ENCODE results near the gene PERM1. TPM values are rescaled to one million over a fixed set of nuclear protein-coding genes. Genes with fewer than 3 reads are reported as not detected.

PERM1 gene
- total RNA-seq, 1 donor from 2014 or later: not detected

- Mint-ChIP-seq H3K27me3 (ENCODE audit: unreplicated experiment) (no peaks in the 10 kb centered on the region), H3K4me1 (ENCODE audit: unreplicated experiment) (peaks cover 51% of the 10 kb centered on the region), H3K36me3 (ENCODE audit: unreplicated experiment) (no peaks in the 10 kb centered on the region), H3K4me3 (ENCODE audit: unreplicated experiment) (no peak overlapping the region), H3K27ac (ENCODE audit: unreplicated experiment) (no peak overlapping the region), H3K9me3 (ENCODE audit: unreplicated experiment) (no peaks in the 10 kb centered on the region)
- DNase-seq (ENCODE audit: extremely low spot score, unreplicated experiment): no peak
- TF ChIP-seq, protein P1, sequence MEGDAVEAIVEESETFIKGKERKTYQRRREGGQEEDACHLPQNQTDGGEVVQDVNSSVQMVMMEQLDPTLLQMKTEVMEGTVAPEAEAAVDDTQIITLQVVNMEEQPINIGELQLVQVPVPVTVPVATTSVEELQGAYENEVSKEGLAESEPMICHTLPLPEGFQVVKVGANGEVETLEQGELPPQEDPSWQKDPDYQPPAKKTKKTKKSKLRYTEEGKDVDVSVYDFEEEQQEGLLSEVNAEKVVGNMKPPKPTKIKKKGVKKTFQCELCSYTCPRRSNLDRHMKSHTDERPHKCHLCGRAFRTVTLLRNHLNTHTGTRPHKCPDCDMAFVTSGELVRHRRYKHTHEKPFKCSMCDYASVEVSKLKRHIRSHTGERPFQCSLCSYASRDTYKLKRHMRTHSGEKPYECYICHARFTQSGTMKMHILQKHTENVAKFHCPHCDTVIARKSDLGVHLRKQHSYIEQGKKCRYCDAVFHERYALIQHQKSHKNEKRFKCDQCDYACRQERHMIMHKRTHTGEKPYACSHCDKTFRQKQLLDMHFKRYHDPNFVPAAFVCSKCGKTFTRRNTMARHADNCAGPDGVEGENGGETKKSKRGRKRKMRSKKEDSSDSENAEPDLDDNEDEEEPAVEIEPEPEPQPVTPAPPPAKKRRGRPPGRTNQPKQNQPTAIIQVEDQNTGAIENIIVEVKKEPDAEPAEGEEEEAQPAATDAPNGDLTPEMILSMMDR (IDR thresholded peaks at IDR 0.05): no peak
Observed at GRCh38 chr1:939511-940106, 42.3 kb downstream of the PERM1 start.

DNA sequence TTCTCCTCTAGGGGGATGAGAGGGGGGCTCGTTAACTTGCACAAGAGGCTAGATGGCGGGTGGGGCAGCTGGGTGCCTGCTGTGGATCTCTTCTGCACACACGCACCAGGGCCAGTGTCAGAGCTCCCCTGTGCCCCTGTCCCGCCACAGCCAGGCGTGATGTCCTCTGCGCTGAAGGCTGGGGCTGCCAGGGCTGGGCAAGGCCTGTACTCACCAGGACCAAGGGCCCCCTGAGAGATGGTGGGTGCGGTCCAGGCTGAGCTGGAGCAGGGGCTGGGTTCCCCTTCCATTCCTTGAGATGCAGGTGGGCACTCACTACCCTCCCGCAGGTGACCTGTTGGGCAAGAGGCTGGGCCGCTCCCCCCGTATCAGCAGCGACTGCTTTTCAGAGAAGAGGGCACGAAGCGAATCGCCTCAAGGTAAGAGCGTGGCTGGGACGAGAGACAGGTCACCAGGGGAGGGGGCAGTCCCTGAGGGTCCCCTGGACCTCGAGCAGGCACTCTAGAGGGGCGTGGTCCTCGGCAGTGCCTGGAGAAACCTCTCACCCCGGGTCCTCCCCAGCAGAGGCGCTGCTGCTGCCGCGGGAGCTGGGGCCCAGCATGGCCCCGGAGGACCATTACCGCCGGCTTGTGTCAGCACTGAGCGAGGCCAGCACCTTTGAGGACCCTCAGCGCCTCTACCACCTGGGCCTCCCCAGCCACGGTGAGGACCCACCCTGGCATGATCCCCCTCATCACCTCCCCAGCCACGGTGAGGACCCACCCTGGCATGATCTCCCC, 43.0 kb downstream of the PERM1 start:
- DNase-seq (ENCODE audit: extremely low spot score, unreplicated experiment): no peak
- H3K4me1 Mint-ChIP-seq (ENCODE audit: unreplicated experiment): peaks cover 44% of the 10 kb centered on the region
- no peak overlapping the region for H3K4me3 Mint-ChIP-seq (ENCODE audit: unreplicated experiment)
- no peak overlapping the region for H3K27ac Mint-ChIP-seq (ENCODE audit: unreplicated experiment)
- no peaks in the 10 kb centered on the region for H3K27me3 Mint-ChIP-seq (ENCODE audit: unreplicated experiment)
- no peaks in the 10 kb centered on the region for H3K36me3 Mint-ChIP-seq (ENCODE audit: unreplicated experiment)
- no peaks in the 10 kb centered on the region for H3K9me3 Mint-ChIP-seq (ENCODE audit: unreplicated experiment)
- TF ChIP-seq, protein P1 (IDR thresholded peaks at IDR 0.05): no peak

DNA sequence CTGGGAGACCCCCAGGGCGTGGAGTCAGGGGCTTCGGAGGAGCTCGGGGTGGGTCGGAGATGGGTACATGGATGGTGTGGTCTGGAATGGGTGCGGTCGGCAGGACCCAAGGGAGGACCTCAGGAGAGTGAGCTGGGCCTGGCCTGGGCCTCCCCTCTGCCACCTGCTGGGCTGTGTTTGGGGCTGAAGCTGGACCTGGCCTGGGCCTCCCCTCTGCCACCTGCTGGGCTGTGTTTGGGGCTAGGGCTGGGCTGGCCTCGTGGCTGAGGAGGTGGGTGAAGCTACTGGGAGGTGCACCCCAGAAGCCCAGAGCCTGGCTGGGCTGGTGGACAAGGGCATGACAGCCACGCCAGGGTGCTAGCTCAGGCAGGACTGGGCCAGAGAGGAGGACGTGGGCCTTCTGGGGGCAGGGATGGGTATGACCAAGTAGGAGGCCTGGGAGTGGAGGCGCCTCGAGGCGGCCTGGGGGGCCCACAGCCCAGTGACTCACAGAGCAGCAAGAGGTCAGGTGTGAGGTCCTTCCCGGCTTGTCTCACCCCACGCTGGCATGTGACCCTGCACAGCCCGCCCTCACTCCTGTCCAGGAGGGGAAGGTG, 43.7 kb downstream of the PERM1 start:
- DNase-seq (ENCODE audit: extremely low spot score, unreplicated experiment): no peak
- TF ChIP-seq, protein P1 (IDR thresholded peaks at IDR 0.05): peak; percentile 29
- H3K4me1 Mint-ChIP-seq (ENCODE audit: unreplicated experiment): peaks cover 38% of the 10 kb centered on the region
- no peaks in the 10 kb centered on the region for H3K36me3 Mint-ChIP-seq (ENCODE audit: unreplicated experiment)
- no peak overlapping the region for H3K4me3 Mint-ChIP-seq (ENCODE audit: unreplicated experiment)
- no peak overlapping the region for H3K27ac Mint-ChIP-seq (ENCODE audit: unreplicated experiment)
- H3K9me3 Mint-ChIP-seq (ENCODE audit: unreplicated experiment): no peaks in the 10 kb centered on the region
- H3K27me3 Mint-ChIP-seq (ENCODE audit: unreplicated experiment): no peaks in the 10 kb centered on the region

DNA sequence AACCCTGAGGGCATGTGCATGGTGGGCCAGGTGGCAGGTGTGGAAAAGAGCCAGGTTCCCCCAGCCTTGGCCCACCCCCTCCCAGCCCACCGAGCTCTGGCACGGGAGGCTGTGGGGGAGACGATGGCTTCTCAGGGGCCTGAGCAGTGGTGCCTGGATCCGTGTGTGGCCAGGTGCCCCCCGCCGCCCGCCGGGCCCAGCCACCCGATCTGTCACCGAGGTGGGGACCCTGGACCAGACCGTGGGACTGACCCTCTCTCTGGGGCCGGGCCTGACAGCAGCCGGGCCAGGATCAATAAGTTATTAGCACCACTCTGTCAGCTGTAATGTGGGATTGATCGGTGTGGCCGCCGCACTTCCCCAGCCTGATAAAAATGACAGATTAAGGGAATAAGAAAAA, 44.4 kb downstream of the PERM1 start:
- Mint-ChIP-seq H3K4me3 (ENCODE audit: unreplicated experiment) (no peak overlapping the region), H3K36me3 (ENCODE audit: unreplicated experiment) (no peaks in the 10 kb centered on the region), H3K27ac (ENCODE audit: unreplicated experiment) (no peak overlapping the region), H3K9me3 (ENCODE audit: unreplicated experiment) (no peaks in the 10 kb centered on the region), H3K4me1 (ENCODE audit: unreplicated experiment) (peaks cover 34% of the 10 kb centered on the region), H3K27me3 (ENCODE audit: unreplicated experiment) (no peaks in the 10 kb centered on the region)
- TF ChIP-seq, protein P1 (IDR thresholded peaks at IDR 0.05): no peak
- DNase-seq (ENCODE audit: extremely low spot score, unreplicated experiment): no peak
